CD4-positive, alpha-beta T cell (primary cell): Measurements from ENCODE around the gene GRK4. TPM values are rescaled to one million over a fixed set of nuclear protein-coding genes. Genes with fewer than 3 reads are reported as not detected.

Experiments
- ATAC-seq: fragments of 200-7000 bp; cut with Tn5 transposase; one replicate; pipeline ENCODE4 v1.10.0; 2022; ENCODE audit warnings: mild to moderate bottlenecking; ENCODE audit not compliant: poor library complexity
- CTCF ChIA-PET: fragments of 350-600 bp; sonication (Branson Sonifier 250); formaldehyde crosslinking; loops from one replicate; lab custom pipeline; 2021; ENCODE audit warnings: antibody characterized with exemption, inconsistent platforms; lab: Charles Lee
- POLR2A ChIA-PET: fragments of 350-600 bp; sonication (Branson Sonifier 250); formaldehyde crosslinking; loops from one replicate; lab custom pipeline; 2021; ENCODE audit warnings: antibody characterized with exemption, inconsistent platforms; lab: Charles Lee
- DNase-seq, 14 experiments: peaks; one replicate each; pipeline ENCODE4 v3.0.0-alpha.2; 2013 to 2020; ENCODE audit warnings: mixed read lengths in 2 of 14
- H3K27ac ChIP-seq, 2 donors: one replicate each; pipeline versions ENCODE4 v1.5.1 to v1.7.0; 2013; ENCODE audit warnings: low read length in 2 of 2, low read depth in 1 of 2, mild to moderate bottlenecking in 1 of 2
- H3K27me3 ChIP-seq, 2 experiments: 1 replicate in 1 of 2; 2 replicates in 1 of 2; pipeline versions ENCODE4 v1.6.1 to v1.7.0; 2013; ENCODE audit warnings: low read length in 2 of 2, control low read depth in 1 of 2, mild to moderate bottlenecking in 1 of 2, moderate library complexity in 1 of 2; ENCODE audit not compliant: insufficient read depth in 2 of 2, control insufficient read depth in 1 of 2
- H3K36me3 ChIP-seq: one replicate; pipeline ENCODE4 v1.6.1; 2013; ENCODE audit warnings: low read length, control low read depth; ENCODE audit not compliant: insufficient read depth
- H3K4me1 ChIP-seq: one replicate; pipeline ENCODE4 v1.6.1; 2013; ENCODE audit warnings: low read length, control low read depth; ENCODE audit not compliant: insufficient read depth
- H3K4me3 ChIP-seq: one replicate; pipeline ENCODE4 v1.5.1; 2013; ENCODE audit warnings: mild to moderate bottlenecking, low read length, moderate library complexity
- H3K9me3 ChIP-seq, 2 experiments: 1 replicate in 1 of 2; 2 replicates in 1 of 2; pipeline versions ENCODE4 v1.6.1 to v1.7.0; 2013; ENCODE audit warnings: low read length in 2 of 2, mild to moderate bottlenecking in 2 of 2, control low read depth in 1 of 2, moderate library complexity in 1 of 2; ENCODE audit not compliant: control insufficient read depth in 1 of 2, insufficient read depth in 1 of 2
- H3K27ac Mint-ChIP-seq: one replicate; pipeline ENCODE4 v1.8.0; 2020; ENCODE audit warnings: mixed read lengths
- H3K27me3 Mint-ChIP-seq: one replicate; pipeline ENCODE4 v1.8.0; 2021; ENCODE audit warnings: mixed read lengths
- H3K36me3 Mint-ChIP-seq: one replicate; pipeline ENCODE4 v1.8.0; 2021; ENCODE audit warnings: low read depth, mixed read lengths
- H3K4me1 Mint-ChIP-seq: one replicate; pipeline ENCODE4 v1.8.0; 2021; ENCODE audit warnings: low read depth, mixed read lengths
- H3K4me3 Mint-ChIP-seq: one replicate; pipeline ENCODE4 v1.8.0; 2020; ENCODE audit warnings: mild to moderate bottlenecking, mixed read lengths
- H3K9me3 Mint-ChIP-seq: one replicate; pipeline ENCODE4 v1.8.0; 2020; ENCODE audit warnings: mixed read lengths
- intact Hi-C, 2 experiments: fragments of 100-400 bp; cut with DNase I in 1 of 2; cut with micrococcal nuclease in 1 of 2; formaldehyde crosslinking; loops; one replicate each; pipeline versions ENCODE4 v1.15.1 to v1.9.0; 2023 to 2025; cut with DNase I, micrococcal nuclease
- total RNA-seq, 174 experiments: library from RNA in 2 of 174; stranded (reverse) in 2 of 174; gene quantifications; one replicate each; pipeline ENCODE4 v1.2.3 and lab custom pipeline; 2021 to 2026
- TF ChIP-seq, protein P1 (sequence below): fragments of 200-600 bp; IDR thresholded peaks from one replicate; pipeline ENCODE4 v1.8.0; 2022; ENCODE audit warnings: antibody characterized with exemption, mild to moderate bottlenecking

GRK4 gene
- total RNA-seq, 2 experiments from 2014 or later, result 1.2 to 1.8 TPM

GRCh38 chr4:3031357-3032082 lies 68.1 kb downstream of the GRK4 start:
- POLR2A ChIA-PET, result no interaction called here
- DNase-seq (no peak), ATAC-seq (no peak)
- H3K4me3 Mint-ChIP-seq, result no peak overlapping the region
- Histone ChIP-seq H3K4me1 (no peaks in the 10 kb centered on the region), H3K27ac (no peak overlapping the region), H3K36me3 (no peaks in the 10 kb centered on the region), H3K4me3 (no peak overlapping the region), H3K27me3 (no peaks in the 10 kb centered on the region), H3K9me3 (no peaks in the 10 kb centered on the region)
- intact Hi-C loops, result no loop called here
- TF ChIP-seq, protein P1, sequence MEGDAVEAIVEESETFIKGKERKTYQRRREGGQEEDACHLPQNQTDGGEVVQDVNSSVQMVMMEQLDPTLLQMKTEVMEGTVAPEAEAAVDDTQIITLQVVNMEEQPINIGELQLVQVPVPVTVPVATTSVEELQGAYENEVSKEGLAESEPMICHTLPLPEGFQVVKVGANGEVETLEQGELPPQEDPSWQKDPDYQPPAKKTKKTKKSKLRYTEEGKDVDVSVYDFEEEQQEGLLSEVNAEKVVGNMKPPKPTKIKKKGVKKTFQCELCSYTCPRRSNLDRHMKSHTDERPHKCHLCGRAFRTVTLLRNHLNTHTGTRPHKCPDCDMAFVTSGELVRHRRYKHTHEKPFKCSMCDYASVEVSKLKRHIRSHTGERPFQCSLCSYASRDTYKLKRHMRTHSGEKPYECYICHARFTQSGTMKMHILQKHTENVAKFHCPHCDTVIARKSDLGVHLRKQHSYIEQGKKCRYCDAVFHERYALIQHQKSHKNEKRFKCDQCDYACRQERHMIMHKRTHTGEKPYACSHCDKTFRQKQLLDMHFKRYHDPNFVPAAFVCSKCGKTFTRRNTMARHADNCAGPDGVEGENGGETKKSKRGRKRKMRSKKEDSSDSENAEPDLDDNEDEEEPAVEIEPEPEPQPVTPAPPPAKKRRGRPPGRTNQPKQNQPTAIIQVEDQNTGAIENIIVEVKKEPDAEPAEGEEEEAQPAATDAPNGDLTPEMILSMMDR, result no peak
- CTCF ChIA-PET, result no interaction called here
- H3K9me3 Mint-ChIP-seq, result no peaks in the 10 kb centered on the region
- no peaks in the 10 kb centered on the region for H3K4me1 Mint-ChIP-seq
- no peaks in the 10 kb centered on the region for H3K36me3 Mint-ChIP-seq
- H3K27me3 Mint-ChIP-seq, result no peaks in the 10 kb centered on the region
- no peak overlapping the region for H3K27ac Mint-ChIP-seq

DNA sequence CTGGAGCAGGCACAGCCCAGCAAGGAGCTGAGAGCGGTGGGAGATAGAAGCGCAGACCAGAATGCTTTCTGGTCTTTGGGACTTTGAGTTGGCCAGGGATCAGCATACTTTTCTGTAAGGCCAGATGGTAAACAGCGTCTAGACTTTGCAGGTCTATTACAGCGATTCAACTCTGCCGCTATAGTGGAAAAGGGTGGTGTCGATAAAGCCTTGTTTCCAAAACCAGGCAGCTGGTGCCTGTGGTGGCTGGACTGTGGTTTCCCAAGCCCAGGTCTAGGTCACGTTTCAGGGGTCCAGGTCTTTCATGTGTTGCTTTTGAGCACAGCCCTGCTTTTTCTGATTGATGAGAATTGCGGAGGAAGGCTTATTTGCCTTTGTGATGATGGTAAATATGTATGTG lies 70.9 kb downstream of the GRK4 start:
- TF ChIP-seq, protein P1, result no peak
- no peak overlapping the region for H3K27ac Mint-ChIP-seq
- H3K4me3 Mint-ChIP-seq, result no peak overlapping the region
- DNase-seq (no peak), ATAC-seq (no peak)
- no peaks in the 10 kb centered on the region for H3K9me3 ChIP-seq
- no peaks in the 10 kb centered on the region for H3K36me3 Mint-ChIP-seq
- H3K9me3 Mint-ChIP-seq, result no peaks in the 10 kb centered on the region
- CTCF ChIA-PET, result no interaction called here
- no peak overlapping the region for H3K27ac ChIP-seq
- H3K36me3 ChIP-seq, result no peaks in the 10 kb centered on the region
- H3K4me1 Mint-ChIP-seq, result peaks cover 16% of the 10 kb centered on the region
- peaks cover 12% of the 10 kb centered on the region for H3K27me3 Mint-ChIP-seq
- no peak overlapping the region for H3K4me3 ChIP-seq
- peaks cover 18% of the 10 kb centered on the region for H3K4me1 ChIP-seq
- intact Hi-C loops, result no loop called here
- POLR2A ChIA-PET, result no interaction called here
- no peaks in the 10 kb centered on the region for H3K27me3 ChIP-seq

DNA sequence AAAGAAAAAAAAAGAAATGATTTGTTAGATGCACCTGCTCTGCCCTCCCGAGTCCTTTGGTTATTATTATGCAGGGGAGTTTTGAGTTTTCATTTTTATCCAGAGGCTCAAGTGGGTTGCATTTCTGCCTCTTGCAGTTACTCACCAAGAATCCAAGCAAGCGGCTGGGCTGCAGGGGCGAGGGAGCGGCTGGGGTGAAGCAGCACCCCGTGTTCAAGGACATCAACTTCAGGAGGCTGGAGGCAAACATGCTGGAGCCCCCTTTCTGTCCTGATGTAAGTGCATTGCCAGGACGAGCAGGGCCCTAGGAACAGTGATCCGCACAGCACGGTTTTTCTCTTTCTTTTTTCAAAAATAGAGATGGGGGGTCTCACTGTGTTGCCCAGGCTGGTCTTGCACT lies 71.9 kb downstream of the GRK4 start:
- CTCF ChIA-PET, result no interaction called here
- no peak overlapping the region for H3K4me3 Mint-ChIP-seq
- intact Hi-C loops, result loop anchor here (5.0 kb wide), 2 partner anchors 58 to 73 kb away; partner anchors contain the start of genes GRK4 (in 2 of the 2) and NOP14 (in 2 of the 2)
- H3K27me3 Mint-ChIP-seq, result peaks cover 12% of the 10 kb centered on the region
- DNase-seq (no peak), ATAC-seq (no peak)
- TF ChIP-seq, protein P1, result no peak
- peaks cover 16% of the 10 kb centered on the region for H3K4me1 Mint-ChIP-seq
- H3K27ac Mint-ChIP-seq, result no peak overlapping the region
- Histone ChIP-seq H3K9me3 (no peaks in the 10 kb centered on the region), H3K4me1 (peaks cover 18% of the 10 kb centered on the region), H3K27me3 (no peaks in the 10 kb centered on the region), H3K4me3 (no peak overlapping the region), H3K27ac (no peak overlapping the region), H3K36me3 (no peaks in the 10 kb centered on the region)
- no peaks in the 10 kb centered on the region for H3K36me3 Mint-ChIP-seq
- POLR2A ChIA-PET, result no interaction called here
- H3K9me3 Mint-ChIP-seq, result no peaks in the 10 kb centered on the region
